ENCODE measurements around the gene MXRA5.

DNA sequence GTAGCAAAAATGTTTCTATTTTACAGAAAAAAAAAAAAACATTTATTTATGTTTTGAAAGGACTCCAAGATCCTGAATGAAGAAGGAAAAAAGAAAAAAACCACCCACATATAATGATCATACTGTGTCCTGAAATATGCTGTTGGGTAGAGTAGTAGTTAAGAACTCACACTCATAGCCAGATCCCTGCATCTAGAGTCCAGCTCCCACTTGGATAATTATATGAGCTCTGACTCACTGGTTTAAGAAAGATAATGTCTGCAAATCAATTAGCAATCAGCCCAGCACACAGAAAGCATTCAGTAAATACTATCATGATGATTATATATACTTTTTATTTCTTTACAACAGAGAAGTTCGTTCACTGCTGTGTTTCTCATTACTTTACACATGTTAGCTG, 46.7 kb upstream of the MXRA5 start:
- no peak for TF ChIP-seq POLR2AphosphoS5 (IDR thresholded peaks at IDR 0.05; ENCODE audit: low read depth, low read length)
- no peak for TF ChIP-seq POLR2A (IDR thresholded peaks at IDR 0.05; ENCODE audit: low read depth, low read length)
- TF ChIP-seq PAX5 (IDR thresholded peaks at IDR 0.05; ENCODE audit: insufficient read depth, low read length, severe bottlenecking) = no peak
- no peak for TF ChIP-seq TAF1 (IDR thresholded peaks at IDR 0.05; ENCODE audit: low read depth, low read length)
- TF ChIP-seq POU2F2 (IDR thresholded peaks at IDR 0.05; ENCODE audit: low read depth, low read length) = no peak
- TF ChIP-seq SPI1 (IDR thresholded peaks at IDR 0.05; ENCODE audit: low read depth, low read length) = no peak
